Urothelium cell line (cell line): ENCODE results near the gene IQSEC3.
"Not testable (repeated sequence)": the region's sequence is repeated elsewhere in the genome, so short reads cannot be mapped to it uniquely, and the experiment has no call there.

Experiments used
- DNase-seq: peaks from one replicate; pipeline ENCODE4 v3.0.0; 2011; ENCODE audit warnings: low spot score, mixed read lengths
- FAIRE-seq: peaks from 2 replicates; lab custom pipeline; 2011; peaks lifted over from hg19 to GRCh38; lab: Jason Lieb, UNC

The IQSEC3 gene

DNA sequence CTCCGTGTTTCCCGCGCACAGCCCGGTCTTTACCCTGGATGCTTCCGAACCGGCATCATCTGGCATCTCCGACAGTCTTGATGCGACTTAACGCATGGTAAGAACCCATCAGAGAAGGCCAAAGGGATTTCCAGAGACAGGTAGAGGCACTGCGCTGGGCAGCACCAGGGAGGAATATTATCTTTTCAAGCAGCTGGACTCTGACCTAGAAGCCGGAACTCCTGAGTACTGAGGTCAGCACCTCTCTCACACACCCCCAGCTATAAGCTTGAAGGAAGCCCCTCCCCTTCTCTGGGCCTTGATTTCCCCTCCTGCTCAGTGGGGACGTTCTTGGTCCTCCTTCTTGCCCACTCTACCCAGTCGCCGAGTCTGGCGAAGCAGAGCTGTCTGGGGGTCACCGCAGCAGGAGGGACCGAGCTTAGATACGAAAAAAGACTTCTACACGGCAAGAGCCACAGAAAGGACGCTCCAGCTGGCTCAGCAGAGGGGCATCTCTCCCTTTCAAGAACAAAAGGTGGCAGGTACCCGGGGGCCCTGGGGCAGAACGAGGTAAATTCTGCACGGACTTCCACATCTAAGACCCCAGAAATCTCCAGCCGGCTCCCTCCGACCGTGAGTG lies 10.6 kb downstream of the IQSEC3 start:
- not testable (repeated sequence) for DNase-seq
- FAIRE-seq, result peak; percentile 58

DNA sequence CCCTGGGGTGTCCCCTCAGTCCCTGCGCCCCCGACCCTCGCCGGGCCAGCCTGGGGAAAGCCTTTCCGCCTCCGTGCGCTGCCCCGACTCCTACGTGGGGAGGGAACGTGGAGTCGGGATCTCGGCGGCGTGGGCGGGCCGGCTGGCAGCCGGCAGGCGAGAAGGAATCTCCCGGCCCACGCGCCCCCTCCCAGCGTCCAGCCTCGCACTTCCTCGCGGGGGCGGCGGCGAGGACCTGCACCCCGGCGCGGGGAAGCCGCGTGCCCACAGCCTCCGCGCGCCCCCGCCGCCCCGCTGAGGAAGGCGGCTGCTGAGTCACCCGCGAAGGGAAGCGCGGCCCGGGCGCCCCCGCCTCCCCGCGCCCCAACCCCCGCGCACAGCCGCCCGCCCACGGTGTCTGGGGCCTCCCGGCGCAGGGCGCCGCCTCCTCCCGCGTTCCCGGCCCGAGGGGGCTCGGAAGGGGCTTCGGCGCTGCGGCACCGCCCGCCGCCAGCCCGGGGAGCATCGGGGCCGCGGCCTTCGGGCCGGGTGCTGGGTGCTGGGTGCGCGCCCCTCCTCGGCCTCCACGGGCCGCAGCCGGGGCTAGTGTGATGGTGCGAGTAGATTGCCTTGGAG lies 11.3 kb downstream of the IQSEC3 start:
- peak; percentile 5 for FAIRE-seq
- not testable (repeated sequence) for DNase-seq

DNA sequence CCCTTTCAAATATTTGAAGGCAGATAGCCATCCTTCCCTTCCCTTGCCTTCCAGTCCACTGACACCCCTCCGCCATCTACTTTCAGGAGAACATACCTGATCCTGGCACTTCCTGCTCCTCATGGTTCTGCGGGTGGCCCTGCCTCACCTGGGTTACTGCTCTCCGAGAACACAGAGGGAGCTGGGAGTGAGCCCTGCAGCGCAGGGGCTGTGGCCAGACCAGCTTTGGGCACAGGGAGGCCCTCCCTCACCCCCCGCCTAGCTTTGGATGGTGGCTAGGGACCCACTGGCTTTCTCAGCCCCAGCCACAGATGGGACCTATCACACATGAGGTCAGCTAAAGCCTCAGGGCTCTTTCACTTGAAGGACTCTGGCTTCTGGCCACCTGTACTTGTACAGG lies 12.4 kb downstream of the IQSEC3 start:
- DNase-seq (no peak), FAIRE-seq (no peak)

DNA sequence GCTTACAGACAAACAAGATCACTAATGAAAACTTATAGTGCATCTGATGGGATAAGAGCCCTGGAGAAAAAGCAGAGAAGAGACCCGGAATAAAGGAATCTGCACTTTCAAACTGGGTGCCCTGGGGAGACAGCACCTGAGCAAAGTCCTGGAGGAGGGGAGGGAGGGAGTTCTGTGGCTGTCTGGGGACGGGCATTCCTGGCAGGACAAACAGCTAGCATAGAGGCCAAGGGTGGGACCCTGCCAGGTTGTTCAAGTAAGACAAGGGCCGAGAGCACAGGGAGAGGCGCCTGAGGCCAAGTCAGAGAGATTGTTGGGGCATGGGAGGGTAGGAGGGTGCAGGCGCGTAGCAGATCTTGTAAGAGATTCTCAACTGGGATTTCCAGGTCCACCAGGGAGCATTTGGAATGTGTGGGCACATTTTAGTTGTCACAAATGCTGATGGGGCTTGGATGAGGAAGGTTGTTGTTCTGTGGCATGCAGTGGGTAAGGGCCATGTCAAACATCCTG lies 14.2 kb downstream of the IQSEC3 start:
- DNase-seq, result no peak
- no peak for FAIRE-seq

DNA sequence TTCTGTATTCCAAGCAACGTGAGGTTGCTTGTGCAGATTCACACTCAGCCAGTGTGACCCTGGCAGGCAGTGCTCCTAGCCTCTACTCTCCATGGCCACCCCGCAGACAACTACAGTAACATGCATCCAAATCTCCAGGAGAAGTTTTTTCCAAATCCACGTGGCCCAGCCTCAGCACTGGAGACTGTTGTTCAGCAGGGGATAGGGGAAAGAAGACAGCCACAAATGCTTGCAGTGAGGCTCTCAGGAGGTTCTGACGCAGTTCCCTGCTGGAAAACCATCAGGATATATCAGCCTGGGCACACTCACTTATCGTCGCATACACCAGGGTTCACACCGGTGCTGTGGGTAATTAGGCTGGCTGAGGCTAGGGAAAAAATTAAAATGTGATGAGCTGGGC lies 16.2 kb downstream of the IQSEC3 start:
- DNase-seq (no peak), FAIRE-seq (no peak)

DNA sequence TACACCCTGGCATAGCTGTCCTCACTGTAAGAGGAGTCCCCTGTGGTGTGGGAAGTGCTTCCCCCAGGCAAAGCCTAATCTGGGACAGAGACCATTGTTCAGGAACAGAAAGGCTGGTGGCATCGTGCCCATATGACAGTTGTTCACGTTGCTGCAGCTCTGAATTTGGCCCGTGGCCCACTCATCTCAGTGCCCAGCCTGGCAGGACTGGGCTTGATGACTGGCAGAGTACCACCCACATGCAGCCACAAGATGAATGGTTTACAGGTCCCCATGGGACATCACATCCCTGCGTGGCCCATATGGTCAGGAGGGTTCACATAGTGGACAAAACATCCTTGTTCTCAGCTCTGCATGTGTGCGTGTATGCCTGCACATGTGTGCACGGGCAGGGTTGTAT lies 17.5 kb downstream of the IQSEC3 start:
- DNase-seq (no peak), FAIRE-seq (no peak)

DNA sequence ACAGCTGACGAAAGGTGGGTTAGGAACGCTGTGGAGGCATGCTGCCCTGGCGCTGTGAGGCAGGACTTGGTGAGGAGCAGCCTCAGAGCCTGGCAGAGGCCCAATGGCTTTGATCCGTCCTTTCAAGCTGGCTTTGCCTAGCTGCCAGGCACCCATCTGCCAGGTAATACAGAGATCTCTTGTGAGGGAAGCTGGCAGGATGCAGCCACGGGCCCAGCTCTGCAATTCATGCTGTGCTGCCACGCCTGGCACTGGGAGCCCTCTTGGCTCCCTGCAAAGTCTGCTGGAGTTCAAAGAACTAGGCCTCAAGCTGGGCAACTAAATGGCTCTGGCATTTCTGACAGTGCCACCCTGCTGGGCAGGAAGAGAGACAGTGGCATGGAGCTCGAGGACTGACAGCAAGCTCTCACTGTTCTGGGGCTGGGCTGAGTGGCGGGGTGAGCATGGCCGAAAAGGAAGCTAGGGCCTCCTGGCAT lies 18.7 kb downstream of the IQSEC3 start:
- no peak for DNase-seq
- no peak for FAIRE-seq

DNA sequence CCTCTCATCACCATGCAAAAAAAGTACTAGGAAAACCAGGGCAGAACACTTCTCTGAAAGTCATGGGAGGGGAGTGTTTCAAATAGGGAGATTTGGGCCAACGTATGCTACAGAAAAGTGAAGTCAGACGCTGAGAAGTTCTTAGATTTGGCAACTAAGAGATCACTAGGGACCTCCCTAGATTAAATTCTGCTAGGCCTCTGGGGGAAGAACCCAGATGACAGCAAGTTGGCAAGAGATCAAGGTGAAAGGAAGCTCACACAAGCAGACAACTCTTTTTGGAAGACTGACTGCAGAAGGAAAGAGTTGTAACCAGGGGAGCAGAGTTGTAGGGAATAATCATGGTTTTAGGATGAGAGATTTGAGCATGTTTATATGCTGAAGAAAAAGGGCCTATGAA lies 20.7 kb downstream of the IQSEC3 start:
- DNase-seq (no peak), FAIRE-seq (no peak)

DNA sequence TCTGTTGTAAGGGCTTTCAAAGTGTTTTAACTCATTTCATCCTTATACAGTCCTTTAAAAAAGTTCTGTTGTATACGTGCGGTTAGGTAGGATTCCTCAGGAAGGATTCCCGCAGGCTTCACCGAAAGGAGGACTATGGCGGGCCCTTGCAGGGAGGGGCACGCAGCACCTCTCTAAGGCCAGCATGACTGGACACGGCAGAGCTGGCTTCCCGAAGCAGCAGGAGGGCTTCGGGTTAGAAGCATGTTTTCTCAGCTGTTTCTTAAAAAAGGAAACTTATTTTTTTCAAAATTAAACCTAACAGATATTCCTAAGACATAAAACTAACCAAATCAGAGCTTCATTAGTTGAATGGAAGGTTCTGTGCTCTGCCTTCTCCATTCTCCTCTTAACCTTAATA lies 21.3 kb downstream of the IQSEC3 start:
- no peak for DNase-seq
- FAIRE-seq, result no peak

DNA sequence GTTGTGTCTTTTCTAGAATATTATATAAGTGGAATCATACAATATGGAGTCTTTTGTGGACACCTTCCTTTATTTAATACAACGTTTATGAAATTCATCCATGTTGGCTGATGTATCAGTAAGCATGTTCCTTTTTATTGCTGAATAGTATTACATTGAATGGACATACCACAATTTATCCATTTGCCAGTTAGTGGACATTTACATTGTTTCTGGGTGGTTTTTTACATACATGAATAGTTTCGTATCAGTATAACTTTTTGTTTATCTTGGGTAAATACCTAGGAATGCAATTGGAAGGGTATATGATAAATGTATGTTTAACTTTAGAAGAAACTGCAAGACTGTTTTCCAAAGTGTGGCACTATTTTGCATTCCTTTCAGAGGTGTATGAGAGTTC lies 23.1 kb downstream of the IQSEC3 start:
- FAIRE-seq (no peak), DNase-seq (no peak)

DNA sequence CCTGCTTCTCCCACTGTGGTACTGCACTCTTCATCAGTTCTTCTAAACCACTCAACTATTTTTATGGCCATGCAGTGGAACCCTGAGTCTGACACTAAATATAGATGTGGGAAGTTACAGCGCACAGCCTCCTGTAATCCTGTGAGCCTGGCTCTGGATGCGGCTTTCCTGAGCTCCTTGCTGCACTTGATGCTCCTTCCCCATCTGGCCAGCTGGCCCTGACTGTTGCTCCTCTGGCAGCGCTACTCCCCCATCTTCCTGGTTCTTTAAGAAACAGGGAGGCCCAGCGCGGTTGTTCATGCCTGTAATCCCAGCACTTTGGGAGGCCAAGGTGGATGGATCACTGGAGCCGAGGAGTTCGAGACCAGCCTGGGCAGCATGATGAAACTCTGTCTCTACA lies 24.6 kb downstream of the IQSEC3 start:
- no peak for DNase-seq
- FAIRE-seq, result no peak

DNA sequence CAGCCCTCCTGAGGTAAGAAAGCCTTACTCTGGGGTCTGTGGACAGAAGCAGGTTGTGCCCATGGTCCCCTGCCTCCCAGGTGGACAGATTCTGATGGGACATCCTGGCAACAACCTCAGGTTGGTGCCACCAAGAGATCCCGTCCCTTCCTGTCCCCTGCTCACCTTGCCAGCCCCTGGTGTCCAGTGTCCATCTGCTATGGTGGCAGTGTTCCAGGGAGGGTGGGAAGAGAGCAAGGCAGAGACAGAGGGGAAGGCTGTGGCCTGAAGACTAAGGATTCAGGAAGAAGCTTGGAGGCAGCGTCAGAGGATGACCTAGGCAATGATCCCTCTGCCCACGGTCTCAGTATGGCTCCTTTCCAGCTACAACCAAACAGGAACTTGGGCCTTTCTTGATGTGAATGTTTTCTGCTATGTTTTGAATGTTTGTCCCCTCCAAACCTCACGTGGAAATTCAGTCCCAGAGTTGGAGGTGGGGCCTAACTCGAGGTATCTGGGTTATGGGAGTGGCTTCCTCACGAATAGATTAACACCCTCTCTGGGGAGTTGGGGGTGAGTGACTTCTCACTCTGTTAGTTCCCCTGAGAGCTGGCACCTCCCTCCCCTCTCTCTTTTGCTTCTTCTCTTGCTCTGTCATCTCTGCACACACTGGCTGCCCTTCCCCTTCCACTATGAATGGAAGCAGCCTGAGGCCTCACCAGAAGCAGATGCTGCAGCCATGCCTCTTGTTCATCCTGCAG lies 26.9 kb downstream of the IQSEC3 start:
- DNase-seq (no peak), FAIRE-seq (no peak)

DNA sequence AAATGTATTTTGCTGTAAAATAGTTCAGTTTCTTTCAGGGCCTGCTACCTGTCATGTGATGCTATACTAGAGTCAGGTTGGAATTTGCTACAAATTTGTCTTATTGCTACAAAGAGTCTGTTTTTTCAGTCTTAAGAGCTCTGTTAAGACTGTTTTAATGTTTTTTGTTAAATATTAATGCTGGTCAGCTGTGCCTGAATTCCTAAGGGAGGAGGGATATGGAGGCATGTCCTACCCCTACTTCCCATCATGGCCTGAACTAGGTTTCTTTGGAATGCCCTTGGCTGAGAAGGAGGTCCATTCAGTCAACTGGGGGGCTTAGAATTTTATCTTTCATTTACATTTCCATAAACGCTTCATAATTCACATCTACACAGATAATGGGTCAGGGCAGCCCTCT lies 30.0 kb downstream of the IQSEC3 start:
- FAIRE-seq, result no peak
- no peak for DNase-seq

DNA sequence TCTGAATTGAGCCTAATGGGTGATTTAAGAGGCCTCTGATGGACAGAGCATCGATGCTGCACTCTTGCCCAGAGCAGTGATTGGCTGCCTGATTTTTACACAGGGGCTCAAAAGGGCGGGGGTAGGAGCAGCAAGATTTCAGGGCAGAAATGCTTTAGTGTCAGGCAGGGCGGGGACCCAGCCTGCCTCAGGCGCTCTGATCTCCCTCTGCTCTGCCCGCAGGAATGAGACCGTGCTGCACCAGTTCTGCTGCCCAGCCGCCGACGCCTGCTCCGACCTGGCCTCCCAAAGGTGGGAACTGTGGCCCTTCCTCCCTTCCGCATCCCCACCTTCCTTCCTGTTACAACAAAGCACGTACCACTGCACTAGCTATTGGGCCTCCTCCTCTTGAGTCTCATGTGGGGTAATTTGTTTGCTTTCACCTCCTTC lies 32.4 kb downstream of the IQSEC3 start:
- FAIRE-seq (peak; percentile 56), DNase-seq (no peak)

DNA sequence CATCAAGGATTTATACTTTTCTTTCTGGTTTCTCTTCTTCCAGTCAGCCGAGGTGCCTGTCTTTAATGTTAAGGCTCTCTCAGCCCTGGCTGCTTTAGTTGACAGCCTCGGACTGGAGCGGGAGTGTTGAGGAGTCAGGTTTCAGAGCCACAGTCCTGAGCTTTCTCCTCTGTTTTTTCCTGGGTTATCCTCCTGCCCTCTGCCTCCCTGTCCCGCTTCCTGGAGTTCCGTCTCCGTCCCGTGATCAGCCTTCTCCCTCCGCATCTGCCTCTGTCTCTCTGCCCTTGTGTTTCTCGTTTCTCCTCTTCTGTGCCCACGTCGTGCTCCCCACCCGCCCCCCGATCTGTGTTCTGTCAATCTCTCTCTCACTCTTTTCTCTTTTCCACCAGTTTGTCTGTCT lies 33.0 kb downstream of the IQSEC3 start:
- no peak for DNase-seq
- FAIRE-seq, result no peak

DNA sequence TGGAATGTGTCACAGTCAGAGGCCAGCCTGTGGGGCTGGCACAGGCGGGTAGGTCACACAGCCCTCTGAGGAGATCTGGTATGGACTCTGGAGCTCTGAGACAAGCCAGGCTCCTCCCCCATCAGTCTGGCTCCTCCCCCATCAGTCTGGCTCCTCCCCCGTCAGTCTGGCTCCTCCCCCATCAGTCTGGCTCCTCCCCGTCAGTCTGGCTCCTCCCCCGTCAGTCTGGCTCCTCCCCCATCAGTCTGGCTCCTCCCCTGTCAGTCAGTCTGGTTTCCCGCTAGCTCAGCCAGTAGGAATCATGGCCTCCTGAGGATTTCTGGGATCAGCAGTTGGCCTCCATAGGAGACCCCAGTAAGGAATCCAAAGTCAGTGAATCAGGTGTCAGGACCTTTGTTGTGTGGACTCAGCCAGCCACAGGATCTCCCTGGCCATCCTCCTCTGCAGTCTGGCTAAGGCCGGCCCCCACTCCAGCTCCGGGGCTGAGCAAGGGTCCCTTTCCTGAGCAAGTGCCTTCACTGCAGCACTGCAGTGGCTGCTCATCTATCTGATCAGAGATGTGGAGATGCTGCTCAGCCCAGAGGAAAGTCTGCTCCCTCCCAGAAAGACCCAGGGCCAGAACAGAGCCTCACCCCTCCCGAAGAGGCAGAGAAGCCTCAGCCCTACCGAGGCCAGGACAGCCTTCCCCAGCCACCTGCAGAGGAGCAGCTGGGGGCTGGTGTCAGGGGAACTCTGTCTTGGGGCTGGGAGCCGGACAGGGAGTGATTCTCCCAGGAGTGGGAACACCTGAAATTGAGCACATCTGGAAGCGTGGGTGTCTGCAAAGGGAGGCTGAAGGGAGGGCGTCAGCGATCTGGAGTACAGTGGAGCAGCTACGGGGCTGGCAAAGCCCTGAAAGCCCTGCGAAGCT lies 35.7 kb downstream of the IQSEC3 start:
- peak; percentile 40 for DNase-seq

DNA sequence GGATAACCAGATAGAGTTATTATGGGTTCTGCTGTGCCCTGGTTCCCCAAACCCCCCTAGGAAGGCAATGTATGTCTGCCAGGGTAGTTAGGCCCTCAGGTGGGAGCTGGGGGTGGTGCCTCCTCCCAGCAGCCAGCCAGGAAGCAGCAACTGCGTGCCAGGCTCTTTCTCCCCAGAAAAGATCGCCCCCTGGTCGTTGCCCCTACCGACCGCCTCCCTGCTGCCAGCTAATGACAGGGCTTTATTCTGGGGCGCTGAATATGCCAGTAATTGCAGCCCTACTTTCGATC lies 36.3 kb downstream of the IQSEC3 start:
- FAIRE-seq (no peak), DNase-seq (no peak)

More for the DNA sequence above, 35.7 kb downstream of the IQSEC3 start:
- no peak for FAIRE-seq

DNA sequence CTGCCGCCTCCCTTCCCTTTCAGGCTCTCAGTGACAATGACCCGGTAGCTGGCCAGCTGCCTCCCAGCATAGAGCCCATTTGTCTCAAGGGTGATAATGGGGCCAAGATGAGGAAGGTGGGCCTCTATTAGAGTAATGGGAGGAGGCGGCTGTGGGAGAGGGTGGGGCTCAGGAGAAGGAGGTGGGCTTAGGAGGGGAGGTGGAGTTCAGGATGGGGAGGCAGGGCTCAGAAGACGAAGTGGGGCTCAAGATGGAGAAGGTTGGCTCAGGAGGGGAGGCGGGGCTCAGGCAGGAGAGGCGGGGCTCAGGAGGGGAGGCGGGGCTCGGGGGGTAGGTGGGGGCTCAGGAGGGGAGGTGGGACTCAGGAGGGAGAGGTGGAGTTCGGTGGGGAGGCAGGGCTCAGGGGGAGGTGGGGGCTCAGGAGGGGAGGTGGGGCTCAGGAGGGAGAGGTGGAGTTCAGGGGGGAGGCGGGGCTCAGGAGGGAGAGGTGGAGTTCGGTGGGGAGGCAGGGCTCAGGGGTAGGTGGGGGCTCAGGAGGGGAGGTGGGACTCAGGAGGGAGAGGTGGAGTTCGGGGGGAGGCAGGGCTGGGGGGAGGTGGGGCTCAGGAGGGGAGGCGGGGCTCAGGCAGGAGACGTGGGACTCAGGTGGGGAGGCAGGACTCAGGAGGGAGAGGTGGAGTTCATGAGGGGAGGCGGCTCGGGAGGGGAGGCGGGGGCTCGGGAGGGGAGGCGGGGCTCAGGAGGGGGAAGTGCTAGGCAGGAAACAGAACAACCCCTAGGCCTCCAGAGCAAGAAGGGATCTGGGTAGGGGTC lies 36.8 kb downstream of the IQSEC3 start:
- peak; percentile 93 for FAIRE-seq
- peak; percentile 53 for DNase-seq

DNA sequence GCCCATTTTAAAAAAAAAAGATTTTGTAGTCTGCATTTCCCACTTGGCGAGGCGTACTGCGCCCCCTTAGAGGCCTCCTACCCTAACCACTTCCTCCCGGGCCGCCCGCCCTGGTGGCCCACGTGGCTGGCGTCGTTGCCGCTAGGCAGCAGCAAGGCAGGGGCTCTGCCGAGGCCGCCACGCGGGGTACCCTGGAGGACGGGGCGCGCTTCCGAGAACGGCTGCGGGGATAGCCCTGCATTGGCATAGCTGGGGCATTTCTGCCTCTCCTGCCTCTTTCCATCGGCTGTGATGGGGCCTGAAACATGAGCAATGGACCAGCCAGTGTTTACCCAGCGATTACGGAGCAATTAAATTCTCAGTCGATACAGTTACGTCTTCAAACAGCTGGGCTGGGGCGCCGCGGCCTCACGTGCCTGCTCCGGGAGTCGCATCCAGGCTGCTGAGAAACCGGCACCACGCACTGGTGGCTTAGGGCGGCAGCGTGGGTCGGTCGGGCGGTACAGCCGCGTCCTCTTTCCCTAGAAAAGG lies 38.0 kb downstream of the IQSEC3 start:
- FAIRE-seq (no peak), DNase-seq (no peak)

DNA sequence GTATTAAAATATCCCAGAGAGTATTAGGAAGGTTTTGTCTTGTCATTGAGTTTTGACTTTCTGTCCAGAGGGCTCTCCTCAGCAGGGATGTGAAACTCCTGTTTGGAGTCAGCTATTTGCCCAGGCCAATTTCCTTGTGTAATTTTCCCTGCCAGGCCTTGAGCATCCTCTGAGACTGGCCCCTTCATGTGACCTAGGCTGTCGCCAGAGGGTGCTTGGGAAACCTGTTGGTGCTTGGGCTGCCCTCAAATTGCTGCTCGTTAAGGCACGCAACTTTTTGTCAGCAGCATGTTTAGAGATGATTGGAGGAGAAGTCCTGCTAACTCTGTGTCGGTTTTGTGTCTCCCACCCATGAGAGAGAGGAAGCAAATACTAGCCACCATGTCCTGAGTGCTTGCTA lies 39.1 kb downstream of the IQSEC3 start:
- no peak for FAIRE-seq
- DNase-seq, result no peak
